CD14-positive monocyte (primary cell): ENCODE data around the gene ZNF197. TPM values are rescaled to one million over a fixed set of nuclear protein-coding genes. Genes with fewer than 3 reads are reported as not detected.

Experiments
- DNase-seq, 3 donors: peaks; one replicate each; pipeline ENCODE4 v3.0.0-alpha.2; 2011 to 2022
- H2AFZ ChIP-seq: 2 replicates; pipeline ENCODE4 v1.6.0; 2012; ENCODE audit warnings: mild to moderate bottlenecking, low read depth, low read length, inconsistent platforms; ENCODE audit not compliant: insufficient read depth, poor library complexity, severe bottlenecking
- H3K27ac ChIP-seq, 2 donors: 1 replicate in 1 of 2; 2 replicates in 1 of 2; pipeline ENCODE4 v1.5.1; 2012 to 2013; ENCODE audit warnings: low read length in 2 of 2, control low read depth in 1 of 2, inconsistent platforms in 1 of 2, low read depth in 1 of 2, mild to moderate bottlenecking in 1 of 2
- H3K27me3 ChIP-seq, 2 donors: one replicate each; pipeline versions ENCODE4 v1.6.0 to v1.6.1; 2011 to 2013; ENCODE audit warnings: low read length in 2 of 2; ENCODE audit not compliant: control insufficient read depth in 2 of 2, insufficient read depth in 2 of 2
- H3K36me3 ChIP-seq, 2 donors: replicated peaks in 1 of 2; 1 replicate in 1 of 2; 2 replicates in 1 of 2; pipeline versions ENCODE4 v1.5.1 to v1.6.1; 2012 to 2013; ENCODE audit warnings: low read length in 2 of 2, control low read depth in 1 of 2, inconsistent platforms in 1 of 2, mild to moderate bottlenecking in 1 of 2; ENCODE audit not compliant: insufficient read depth in 2 of 2, control insufficient read depth in 1 of 2
- H3K4me1 ChIP-seq, 2 donors: 1 replicate in 1 of 2; 2 replicates in 1 of 2; pipeline versions ENCODE4 v1.5.1 to v1.6.1; 2012 to 2013; ENCODE audit warnings: low read length in 2 of 2, control low read depth in 1 of 2, inconsistent platforms in 1 of 2, mild to moderate bottlenecking in 1 of 2, moderate library complexity in 1 of 2; ENCODE audit not compliant: insufficient read depth in 2 of 2, control insufficient read depth in 1 of 2
- H3K4me2 ChIP-seq: replicated peaks from 2 replicates; pipeline ENCODE3; 2012; ENCODE audit warnings: low read length, moderate library complexity, mild to moderate bottlenecking; ENCODE audit not compliant: poor library complexity, severe bottlenecking; ENCODE audit errors: extremely low read depth
- H3K4me3 ChIP-seq, 3 experiments: fragments of 200-600 bp in 1 of 3; sonication (generic) in 1 of 3; replicated peaks in 1 of 3; 1 replicate in 2 of 3; 2 replicates in 1 of 3; pipeline ENCODE4 v1.5.1; 2011 to 2013; ENCODE audit warnings: low read length in 3 of 3, mild to moderate bottlenecking in 3 of 3, control low read depth in 2 of 3, low read depth in 2 of 3, inconsistent platforms in 1 of 3, moderate library complexity in 1 of 3
- H3K79me2 ChIP-seq: 2 replicates; pipeline ENCODE4 v1.6.0; 2012; ENCODE audit warnings: mild to moderate bottlenecking, control low read depth, inconsistent platforms, low read length, moderate library complexity; ENCODE audit not compliant: insufficient read depth
- H3K9ac ChIP-seq: 2 replicates; pipeline ENCODE4 v1.6.0; 2017; ENCODE audit warnings: low read length, mild to moderate bottlenecking; ENCODE audit not compliant: insufficient read depth, poor library complexity, severe bottlenecking
- H3K9me3 ChIP-seq, 2 donors: replicated peaks in 1 of 2; 1 replicate in 1 of 2; 2 replicates in 1 of 2; pipeline versions ENCODE4 v1.5.1 to v1.6.1; 2012 to 2013; ENCODE audit warnings: low read length in 2 of 2, control low read depth in 1 of 2; ENCODE audit not compliant: control insufficient read depth in 1 of 2, insufficient read depth in 1 of 2
- H4K20me1 ChIP-seq: 2 replicates; pipeline ENCODE4 v1.6.0; 2012; ENCODE audit warnings: mild to moderate bottlenecking, low read length, control low read depth, moderate library complexity; ENCODE audit not compliant: insufficient read depth
- H3K27ac Mint-ChIP-seq, 7 donors: one replicate each; pipeline ENCODE4 v1.8.0; 2020; ENCODE audit warnings: mild to moderate bottlenecking in 7 of 7, mixed read lengths in 7 of 7, moderate library complexity in 6 of 7, inconsistent platforms in 2 of 7
- H3K27me3 Mint-ChIP-seq, 3 donors: one replicate each; pipeline ENCODE4 v1.8.0; 2021 to 2022; ENCODE audit warnings: low read depth in 3 of 3, mild to moderate bottlenecking in 3 of 3, mixed read lengths in 3 of 3, moderate library complexity in 3 of 3, inconsistent platforms in 1 of 3
- H3K36me3 Mint-ChIP-seq, 2 donors: one replicate each; pipeline ENCODE4 v1.8.0; 2020; ENCODE audit warnings: mixed read lengths in 2 of 2, inconsistent platforms in 1 of 2, mild to moderate bottlenecking in 1 of 2
- H3K4me1 Mint-ChIP-seq: one replicate; pipeline ENCODE4 v1.8.0; 2020; ENCODE audit warnings: mild to moderate bottlenecking, mixed read lengths
- H3K4me3 Mint-ChIP-seq, 2 donors: one replicate each; pipeline ENCODE4 v1.8.0; 2020; ENCODE audit warnings: mild to moderate bottlenecking in 2 of 2, mixed read lengths in 2 of 2, moderate library complexity in 1 of 2
- H3K9me3 Mint-ChIP-seq, 7 donors: one replicate each; pipeline ENCODE4 v1.8.0; 2020 to 2022; ENCODE audit warnings: mixed read lengths in 7 of 7, mild to moderate bottlenecking in 6 of 7, moderate library complexity in 6 of 7, inconsistent platforms in 2 of 7
- WGBS: methylation state at CpG from one replicate; pipeline ENCODE4 v1.1.5; 2013; ENCODE audit warnings: missing lambda C conversion rate; ENCODE audit not compliant: insufficient coverage; 5-methylcytosine and 5-hydroxymethylcytosine counted together
- intact Hi-C, 2 donors: fragments of 100-400 bp; cut with micrococcal nuclease; formaldehyde crosslinking; loops; one replicate each; pipeline versions ENCODE4 v1.15.0 to v1.15.1; 2023
- polyA plus RNA-seq, 3 donors: library from polyadenylated mRNA; depleted of rRNA in 1 of 3; unstranded in 2 of 3; stranded (reverse) in 1 of 3; fragments of 300-500 nt in 2 of 3; fragments of >200 nt in 1 of 3; fragmentation: Illumina TruSeq in 2 of 3; gene quantifications; 1 replicate in 2 of 3; 2 replicates in 1 of 3; pipeline ENCODE4 v1.2.3, GENCODE V29; 2012 to 2021
- TF ChIP-seq, protein P1 (sequence below): fragments of 200-600 bp; IDR thresholded peaks from one replicate; pipeline ENCODE4 v1.8.0; 2022; ENCODE audit warnings: antibody characterized with exemption, mild to moderate bottlenecking

Gene ZNF197
- polyA plus RNA-seq, 3 donors: 1.2 to 3.6 (median 2.1) TPM

DNA sequence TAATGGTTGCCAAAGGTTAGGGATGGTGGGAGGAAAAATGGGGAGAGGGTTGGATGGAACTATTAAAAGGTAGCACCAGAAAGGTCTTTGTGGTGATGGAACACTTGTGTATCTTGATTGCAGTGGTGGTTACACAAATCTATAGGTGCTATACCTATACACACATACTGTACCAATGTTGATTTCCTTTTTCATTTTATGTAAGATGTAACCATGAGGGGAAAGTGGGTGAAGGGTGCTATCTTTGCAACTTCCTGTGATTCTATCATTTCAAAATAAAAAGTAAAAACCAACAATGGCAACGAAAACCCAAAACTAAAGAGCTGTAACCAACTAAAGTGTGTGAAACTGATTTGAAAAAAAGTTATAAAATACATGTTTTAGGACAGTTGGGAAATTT, 22.9 kb downstream of the ZNF197 start:
- H3K36me3 Mint-ChIP-seq: peaks cover 25 to 26% of the 10 kb centered on the region in 2 donors
- Histone ChIP-seq H3K36me3 (peaks cover 27 to 34% of the 10 kb centered on the region in 2 donors), H3K9ac (no peak overlapping the region), H3K9me3 (peaks cover 24 to 50% of the 10 kb centered on the region in 2 donors), H3K27me3 (no peaks in the 10 kb centered on the region), H3K4me2 (no peak overlapping the region), H3K27ac (no peak overlapping the region), H2AFZ (no peak overlapping the region), H3K4me1 (peaks cover 10 to 12% of the 10 kb centered on the region in 2 donors), H4K20me1 (no peaks in the 10 kb centered on the region), H3K79me2 (peaks cover 4% of the 10 kb centered on the region), H3K4me3 (no peak overlapping the region)
- DNase-seq: no peak
- H3K9me3 Mint-ChIP-seq: peaks cover 20 to 56% (median 47%) of the 10 kb centered on the region in 7 donors
- peak overlapping the region in 1 of 2 donors; percentile 47 for H3K4me3 Mint-ChIP-seq
- H3K27me3 Mint-ChIP-seq: peaks cover 2 to 3% (median 2%) of the 10 kb centered on the region in 3 donors
- no CpG with 5 or more reads among the region's 1 CpG for WGBS
- TF ChIP-seq, protein P1, sequence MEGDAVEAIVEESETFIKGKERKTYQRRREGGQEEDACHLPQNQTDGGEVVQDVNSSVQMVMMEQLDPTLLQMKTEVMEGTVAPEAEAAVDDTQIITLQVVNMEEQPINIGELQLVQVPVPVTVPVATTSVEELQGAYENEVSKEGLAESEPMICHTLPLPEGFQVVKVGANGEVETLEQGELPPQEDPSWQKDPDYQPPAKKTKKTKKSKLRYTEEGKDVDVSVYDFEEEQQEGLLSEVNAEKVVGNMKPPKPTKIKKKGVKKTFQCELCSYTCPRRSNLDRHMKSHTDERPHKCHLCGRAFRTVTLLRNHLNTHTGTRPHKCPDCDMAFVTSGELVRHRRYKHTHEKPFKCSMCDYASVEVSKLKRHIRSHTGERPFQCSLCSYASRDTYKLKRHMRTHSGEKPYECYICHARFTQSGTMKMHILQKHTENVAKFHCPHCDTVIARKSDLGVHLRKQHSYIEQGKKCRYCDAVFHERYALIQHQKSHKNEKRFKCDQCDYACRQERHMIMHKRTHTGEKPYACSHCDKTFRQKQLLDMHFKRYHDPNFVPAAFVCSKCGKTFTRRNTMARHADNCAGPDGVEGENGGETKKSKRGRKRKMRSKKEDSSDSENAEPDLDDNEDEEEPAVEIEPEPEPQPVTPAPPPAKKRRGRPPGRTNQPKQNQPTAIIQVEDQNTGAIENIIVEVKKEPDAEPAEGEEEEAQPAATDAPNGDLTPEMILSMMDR: no peak
- H3K4me1 Mint-ChIP-seq: peaks cover 15% of the 10 kb centered on the region
- intact Hi-C loops: no loop called here
- H3K27ac Mint-ChIP-seq: no peak overlapping the region

DNA sequence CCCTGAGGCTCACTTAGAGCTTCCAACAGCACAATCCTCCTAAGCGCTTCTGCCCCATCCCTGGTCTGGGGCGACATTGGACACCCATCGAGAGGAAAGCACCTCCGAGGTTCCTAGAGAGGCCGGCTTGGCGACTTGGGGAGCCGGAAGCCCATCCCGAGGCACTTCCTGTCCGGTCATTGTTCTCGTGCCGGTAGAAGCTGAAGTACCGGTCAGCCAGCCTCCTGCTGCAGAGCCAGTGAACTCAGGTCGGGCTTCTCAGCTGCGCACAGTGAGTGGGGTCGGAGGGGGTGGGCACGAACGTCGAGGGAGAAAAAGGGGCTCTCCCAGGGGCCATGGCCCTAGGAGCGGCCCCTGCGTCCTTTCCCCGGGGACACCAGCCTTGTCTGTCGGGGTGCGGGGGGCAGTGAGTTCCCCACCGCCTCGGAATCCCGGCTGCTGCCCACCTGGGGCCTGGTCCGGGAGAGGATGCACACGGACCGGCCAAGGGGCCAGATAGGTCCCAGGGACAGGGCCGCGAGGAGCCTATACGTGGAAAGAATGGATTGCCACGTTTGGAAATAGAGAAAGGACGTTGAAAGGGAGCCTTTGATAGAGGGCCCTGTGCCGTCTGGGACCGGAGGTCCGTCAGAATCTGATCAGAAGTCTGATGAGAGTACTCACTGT, 23.9 kb downstream of the ZNF197 start, which contains the start of gene ZNF35:
ZNF35 (plus strand) TSS at position 169 of the 666 bp plus-strand sequence. CDS start 2,336 bp downstream, outside the sequence.
- Histone ChIP-seq H3K4me1 (peaks cover 10 to 12% of the 10 kb centered on the region in 2 donors), H3K9ac (peak within 1 kb of the TSS; percentile 78), H3K27ac (peak within 1 kb of the TSS; percentile 40 to 65), H4K20me1 (no peaks in the 10 kb centered on the region), H3K36me3 (peaks cover 30 to 34% of the 10 kb centered on the region in 2 donors), H3K79me2 (peaks cover 4% of the 10 kb centered on the region), H3K9me3 (peaks cover 16 to 49% of the 10 kb centered on the region in 2 donors), H3K4me2 (peak within 1 kb of the TSS; percentile 73), H3K27me3 (no peaks in the 10 kb centered on the region), H2AFZ (peak within 1 kb of the TSS; percentile 83), H3K4me3 (peak within 1 kb of the TSS; percentile 68 to 93 (median 86))
- peak; percentile 55 to 72 (median 71) for DNase-seq
- H3K27ac Mint-ChIP-seq: peak within 1 kb of the TSS in 4 of 7 donors; percentile 51 to 87 (median 74)
- H3K4me1 Mint-ChIP-seq: peaks cover 15% of the 10 kb centered on the region
- intact Hi-C loops: no loop called here
- peaks cover 30% of the 10 kb centered on the region in 2 donors for H3K36me3 Mint-ChIP-seq
- under 1% methylated on average over 37 of the region's 37 CpGs for WGBS
- peak within 1 kb of the TSS; percentile 91 to 93 for H3K4me3 Mint-ChIP-seq
- peaks cover 2 to 3% (median 2%) of the 10 kb centered on the region in 3 donors for H3K27me3 Mint-ChIP-seq
- TF ChIP-seq, protein P1: no peak
- H3K9me3 Mint-ChIP-seq: peaks cover 14 to 53% (median 39%) of the 10 kb centered on the region in 7 donors
